ENCODE results near the gene XPO6.

Gene XPO6

GRCh38 chr16:28062261-28062846 lies 149.4 kb downstream of the XPO6 start:
- no peak for DNase-seq (ENCODE audit: low read depth)

GRCh38 chr16:28061352-28062101 lies 150.2 kb downstream of the XPO6 start:
- no peak for DNase-seq (ENCODE audit: low read depth)

GRCh38 chr16:28059841-28060575 lies 151.8 kb downstream of the XPO6 start:
- no peak for DNase-seq (ENCODE audit: low read depth)

- DNase-seq (ENCODE audit: low read depth) = no peak
Measured at GRCh38 chr16:28058839-28059589, 152.8 kb downstream of the XPO6 start.

GRCh38 chr16:28057949-28058348 lies 153.8 kb downstream of the XPO6 start:
- no peak for DNase-seq (ENCODE audit: low read depth)

- DNase-seq (ENCODE audit: low read depth) = no peak
Measured at GRCh38 chr16:28053461-28053860, 158.3 kb downstream of the XPO6 start.

- no peak for DNase-seq (ENCODE audit: low read depth)
Measured at GRCh38 chr16:28052274-28053128, 159.3 kb downstream of the XPO6 start.

GRCh38 chr16:28051486-28051885 lies 160.3 kb downstream of the XPO6 start:
- DNase-seq (ENCODE audit: low read depth) = no peak
